ENCODE data around the gene POU3F3.

The POU3F3 gene

GRCh38 chr2:104883357-104883756 is 29.4 kb downstream of the POU3F3 start:
- no peaks in the 10 kb centered on the region for H3K9me3 ChIP-seq
- peaks cover 0 to 36% of the 10 kb centered on the region in 2 donors for H3K27me3 ChIP-seq
- no peaks in the 10 kb centered on the region for H3K4me1 ChIP-seq
- intact Hi-C loops (cut with DNase I; ENCODE audit: low total_unique reads): no loop called here
- DNase-seq: no peak
- TF ChIP-seq, protein P1, sequence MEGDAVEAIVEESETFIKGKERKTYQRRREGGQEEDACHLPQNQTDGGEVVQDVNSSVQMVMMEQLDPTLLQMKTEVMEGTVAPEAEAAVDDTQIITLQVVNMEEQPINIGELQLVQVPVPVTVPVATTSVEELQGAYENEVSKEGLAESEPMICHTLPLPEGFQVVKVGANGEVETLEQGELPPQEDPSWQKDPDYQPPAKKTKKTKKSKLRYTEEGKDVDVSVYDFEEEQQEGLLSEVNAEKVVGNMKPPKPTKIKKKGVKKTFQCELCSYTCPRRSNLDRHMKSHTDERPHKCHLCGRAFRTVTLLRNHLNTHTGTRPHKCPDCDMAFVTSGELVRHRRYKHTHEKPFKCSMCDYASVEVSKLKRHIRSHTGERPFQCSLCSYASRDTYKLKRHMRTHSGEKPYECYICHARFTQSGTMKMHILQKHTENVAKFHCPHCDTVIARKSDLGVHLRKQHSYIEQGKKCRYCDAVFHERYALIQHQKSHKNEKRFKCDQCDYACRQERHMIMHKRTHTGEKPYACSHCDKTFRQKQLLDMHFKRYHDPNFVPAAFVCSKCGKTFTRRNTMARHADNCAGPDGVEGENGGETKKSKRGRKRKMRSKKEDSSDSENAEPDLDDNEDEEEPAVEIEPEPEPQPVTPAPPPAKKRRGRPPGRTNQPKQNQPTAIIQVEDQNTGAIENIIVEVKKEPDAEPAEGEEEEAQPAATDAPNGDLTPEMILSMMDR (IDR thresholded peaks at IDR 0.05): no peak
- no peak overlapping the region for H3K27ac ChIP-seq
- no peak overlapping the region for H3K4me3 ChIP-seq
- no peaks in the 10 kb centered on the region for H3K36me3 ChIP-seq

DNA sequence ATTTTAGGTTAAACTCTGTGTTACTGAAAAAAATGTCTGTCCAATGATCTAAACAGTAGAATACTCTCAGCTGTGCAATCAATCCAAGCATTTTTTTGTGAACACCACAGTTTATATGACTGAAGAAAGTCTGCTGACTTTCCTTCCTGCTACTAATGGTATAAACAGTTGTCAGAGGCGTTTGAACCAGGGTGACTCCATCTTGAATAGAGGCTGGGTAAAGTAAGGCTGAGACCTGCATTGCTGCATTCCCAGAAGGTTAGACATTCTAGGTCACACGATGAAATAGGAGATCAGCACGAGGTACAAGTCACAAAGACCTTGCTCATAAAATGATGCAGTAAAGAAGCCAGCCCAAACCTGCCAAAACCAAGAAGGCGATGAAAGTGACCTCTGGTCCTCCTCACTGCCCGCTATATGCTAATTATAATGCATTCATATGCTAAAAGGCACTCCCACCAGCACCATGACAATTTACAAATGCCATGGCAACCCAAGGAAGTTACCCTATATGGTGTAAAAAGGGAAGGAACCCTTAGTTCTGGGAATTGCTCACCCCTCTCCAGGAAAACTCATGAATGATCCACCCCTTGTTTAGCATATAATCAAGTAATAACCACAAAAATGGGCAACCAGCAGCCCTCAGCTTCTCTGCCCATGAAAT is 31.3 kb downstream of the POU3F3 start:
- intact Hi-C loops (cut with DNase I; ENCODE audit: low total_unique reads): no loop called here
- TF ChIP-seq, protein P1 (IDR thresholded peaks at IDR 0.05): no peak

DNA sequence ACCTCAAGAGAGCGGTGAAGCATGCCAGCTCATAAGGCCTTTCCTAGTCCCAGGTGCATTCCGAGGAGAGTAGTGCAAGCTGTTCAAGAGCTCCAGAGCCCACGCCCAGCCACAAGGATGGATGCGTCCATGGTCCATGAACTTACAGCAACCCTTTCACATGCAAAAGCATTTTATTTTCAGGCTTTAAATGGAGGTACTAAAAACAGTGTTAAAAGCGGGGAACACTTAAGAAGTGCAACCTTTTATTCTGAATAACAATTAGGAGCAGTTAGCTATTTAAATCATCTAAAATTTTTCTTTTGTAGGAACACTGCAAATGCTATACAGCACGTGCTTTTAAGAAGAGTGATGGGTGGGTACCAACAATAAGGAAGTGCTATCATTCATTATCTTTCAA is 33.8 kb downstream of the POU3F3 start:
- no peak for DNase-seq
- intact Hi-C loops (cut with DNase I; ENCODE audit: low total_unique reads): no loop called here
- Histone ChIP-seq H3K4me1 (no peaks in the 10 kb centered on the region), H3K36me3 (no peaks in the 10 kb centered on the region), H3K4me3 (no peak overlapping the region), H3K9me3 (no peaks in the 10 kb centered on the region), H3K27ac (no peak overlapping the region), H3K27me3 (peaks cover 0 to 12% of the 10 kb centered on the region in 2 donors)
- TF ChIP-seq, protein P1 (IDR thresholded peaks at IDR 0.05): no peak

More for the DNA sequence above, 31.3 kb downstream of the POU3F3 start:
- H3K27ac ChIP-seq: no peak overlapping the region
- DNase-seq: no peak
- no peaks in the 10 kb centered on the region for H3K4me1 ChIP-seq
- no peaks in the 10 kb centered on the region for H3K9me3 ChIP-seq
- H3K36me3 ChIP-seq: no peaks in the 10 kb centered on the region
- no peak overlapping the region for H3K4me3 ChIP-seq
- H3K27me3 ChIP-seq: peaks cover 0 to 23% of the 10 kb centered on the region in 2 donors

DNA sequence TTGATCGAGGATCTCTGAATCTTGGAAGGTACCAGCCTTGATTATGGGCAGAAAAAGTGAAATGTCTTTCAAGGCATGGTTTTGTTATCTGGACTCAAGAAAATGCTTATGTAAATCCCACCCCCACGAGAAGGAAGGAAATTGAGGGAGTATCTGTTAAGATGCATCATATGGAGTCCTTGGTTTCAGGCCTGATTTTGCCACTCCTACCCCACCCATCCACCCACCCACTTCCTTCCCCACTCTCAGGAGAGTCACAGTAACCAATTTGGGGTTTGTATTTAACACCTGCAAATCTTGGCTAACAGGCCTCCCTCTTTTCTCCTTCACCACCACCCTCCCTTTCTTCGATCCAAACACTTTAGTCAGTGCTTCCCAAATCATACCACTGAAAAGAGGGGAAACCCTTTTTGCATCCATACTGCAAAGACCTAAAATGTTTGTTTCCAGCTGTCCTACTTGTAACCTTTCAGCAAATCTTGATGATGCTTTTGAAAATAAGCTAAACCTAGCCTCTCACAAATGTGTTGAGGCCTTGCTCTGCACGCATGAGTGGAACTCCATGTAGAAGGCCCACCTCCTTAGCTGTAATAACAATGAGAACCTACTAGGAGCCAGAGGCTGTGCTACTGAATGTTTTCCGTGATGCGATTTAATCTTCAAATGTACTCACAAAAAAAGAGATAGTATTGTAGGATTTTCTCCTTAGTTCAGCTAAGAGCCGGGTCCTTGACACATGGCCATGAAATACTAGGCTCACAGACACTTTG is 34.8 kb downstream of the POU3F3 start:
- Histone ChIP-seq H3K36me3 (no peaks in the 10 kb centered on the region), H3K27ac (no peak overlapping the region), H3K4me3 (no peak overlapping the region), H3K4me1 (no peaks in the 10 kb centered on the region), H3K27me3 (peaks cover 0 to 6% of the 10 kb centered on the region in 2 donors), H3K9me3 (no peaks in the 10 kb centered on the region)
- DNase-seq: no peak
- intact Hi-C loops (cut with DNase I; ENCODE audit: low total_unique reads): no loop called here
- TF ChIP-seq, protein P1 (IDR thresholded peaks at IDR 0.05): no peak

DNA sequence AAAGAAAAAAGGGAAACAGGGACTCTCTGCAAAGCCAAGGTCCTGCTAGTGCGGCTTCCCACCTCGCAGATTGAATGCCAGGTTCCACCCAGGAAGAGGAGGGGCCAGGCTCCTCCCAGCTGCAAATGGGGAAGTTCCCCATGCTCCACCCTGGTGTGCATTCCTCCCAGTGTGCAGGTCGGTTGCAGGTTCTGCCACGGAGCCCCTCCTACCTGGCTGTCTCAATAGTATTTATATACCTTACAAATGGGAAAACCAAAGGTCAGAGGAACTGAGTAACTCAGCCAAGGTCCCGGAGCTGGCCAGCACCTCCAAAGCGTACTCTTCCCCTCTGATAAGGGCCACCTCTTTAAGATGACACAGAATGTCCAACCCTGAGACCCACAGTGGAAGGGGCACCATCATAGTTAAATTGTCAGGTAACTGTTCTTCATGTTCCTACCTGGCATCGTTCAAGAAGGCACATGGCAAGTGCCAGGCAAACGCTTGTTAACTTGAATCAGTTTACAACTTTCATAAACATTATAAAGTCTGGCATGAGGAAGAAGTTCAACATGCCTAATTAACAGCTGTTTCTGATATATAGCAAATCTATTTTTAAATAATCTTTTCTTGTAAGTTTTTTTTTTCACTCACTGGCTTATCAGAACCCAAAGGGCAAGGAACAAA is 35.5 kb downstream of the POU3F3 start:
- Histone ChIP-seq H3K9me3 (no peaks in the 10 kb centered on the region), H3K27ac (no peak overlapping the region), H3K4me1 (no peaks in the 10 kb centered on the region), H3K4me3 (no peak overlapping the region), H3K36me3 (no peaks in the 10 kb centered on the region), H3K27me3 (peaks cover 0 to 5% of the 10 kb centered on the region in 2 donors)
- TF ChIP-seq, protein P1 (IDR thresholded peaks at IDR 0.05): no peak
- intact Hi-C loops (cut with DNase I; ENCODE audit: low total_unique reads): no loop called here
- no peak for DNase-seq

Measured in tibial artery (tissue), 4 donors.